Stimulated activated naive CD4-positive, alpha-beta T cell treated with Interleukin-2 at 50 U/mL for 16 hours (primary cell): ENCODE results near the gene LRRC52.

ENCODE experiments used
- DNase-seq: peaks from one replicate; lab custom pipeline; 2025; lab: John Stamatoyannopoulos, UW

LRRC52 gene

DNA sequence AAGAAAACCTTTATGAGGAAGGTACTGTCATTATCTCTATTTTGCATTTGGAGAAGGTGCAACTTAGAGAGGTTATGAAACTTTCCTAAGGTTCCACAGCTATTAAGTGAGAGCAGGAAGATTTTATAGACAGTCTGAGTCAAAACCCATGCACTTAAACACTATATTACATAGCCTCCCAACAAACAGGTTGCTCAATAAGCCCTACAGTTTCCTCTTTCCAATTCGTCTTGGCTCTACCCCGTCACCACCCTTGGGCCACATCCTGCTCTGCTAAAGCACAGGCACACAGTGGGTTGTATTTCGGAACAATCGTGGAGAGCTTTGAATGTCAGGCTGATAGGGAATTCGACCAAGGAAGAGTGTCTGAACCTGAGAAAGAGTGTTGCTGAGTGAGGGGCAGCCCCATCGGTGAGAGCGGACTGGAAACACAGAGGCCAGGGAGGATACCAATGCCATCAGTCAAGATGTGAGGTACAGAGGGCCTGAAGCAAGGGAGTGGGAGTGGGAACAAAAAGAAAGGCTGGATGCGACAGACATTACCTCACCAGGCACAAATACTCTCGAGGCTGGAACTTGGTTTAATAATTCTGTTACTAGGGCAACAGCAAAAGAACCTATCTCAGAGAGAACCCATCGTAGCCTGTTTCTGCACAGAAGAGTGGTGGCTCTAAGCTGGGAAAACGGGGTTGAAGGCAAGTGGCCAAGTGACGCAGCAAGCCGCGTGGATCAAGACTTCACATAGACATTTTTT lies 6.3 kb upstream of the LRRC52 start:
- no peak for DNase-seq

DNA sequence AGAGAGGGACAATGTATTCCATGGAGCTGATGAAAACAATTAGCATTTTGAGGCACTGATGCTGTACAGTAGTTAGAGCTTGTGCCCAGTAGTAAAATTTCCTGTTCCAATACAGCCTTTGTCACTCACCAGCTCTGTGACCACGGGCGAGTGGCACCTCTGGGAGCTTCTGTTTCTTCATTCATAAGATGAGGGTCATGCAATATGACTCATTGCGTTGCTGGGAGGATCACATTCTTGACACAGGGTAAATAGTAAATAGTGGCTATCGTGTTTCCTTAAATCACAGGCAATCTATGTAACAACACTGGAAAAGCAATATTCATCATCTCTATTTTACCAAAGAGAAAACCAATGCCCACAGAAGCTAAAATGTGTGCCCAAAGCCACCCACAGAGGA lies 4.5 kb upstream of the LRRC52 start:
- no peak for DNase-seq

DNA sequence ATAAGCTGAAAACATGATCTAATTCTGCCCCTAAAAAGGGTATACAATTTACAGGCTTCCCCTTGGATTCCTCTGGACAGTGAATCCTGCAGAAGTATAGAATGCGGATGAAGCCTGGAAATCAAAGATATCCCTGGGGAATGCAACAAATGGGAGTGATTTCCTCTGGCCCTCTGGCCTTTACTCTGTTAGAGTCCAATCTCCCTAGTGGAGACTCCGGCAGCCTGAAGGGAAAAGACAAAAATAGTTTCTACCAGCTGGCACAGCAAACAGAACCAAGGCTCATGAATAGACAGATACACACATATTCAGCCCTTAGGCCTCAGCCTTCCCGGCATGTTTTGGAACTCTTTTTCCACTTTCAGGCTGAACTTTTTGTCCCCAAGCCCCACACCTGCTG lies 3.9 kb upstream of the LRRC52 start:
- DNase-seq = no peak

DNA sequence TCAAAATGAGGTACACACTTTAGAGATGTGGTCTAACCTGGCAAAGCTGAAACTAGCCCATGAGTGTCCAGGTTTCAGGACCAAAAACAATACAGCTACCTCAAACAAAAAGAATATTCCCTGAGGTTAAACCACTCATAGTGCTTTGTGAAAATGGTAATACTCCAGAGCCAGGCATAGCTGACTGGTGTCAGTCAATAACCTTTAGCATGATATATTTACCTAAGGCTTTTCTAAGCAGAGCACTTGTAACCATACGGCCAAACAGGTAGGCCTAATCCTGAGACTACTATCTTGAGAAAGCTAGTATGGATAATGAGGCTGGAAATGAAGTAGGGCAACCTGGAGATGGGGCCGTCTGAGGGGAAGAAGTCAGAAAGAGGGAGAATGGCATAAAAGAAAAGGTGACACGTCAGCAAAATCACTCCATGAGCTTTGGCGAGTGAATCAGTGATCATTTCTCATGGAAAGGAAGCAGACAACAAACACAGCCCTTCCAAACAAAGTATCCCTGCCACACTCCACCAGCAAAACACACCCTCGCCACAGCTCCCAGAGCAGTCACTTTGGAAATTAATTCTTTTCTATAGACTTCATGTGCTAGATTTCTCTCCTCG lies 1.7 kb upstream of the LRRC52 start:
- DNase-seq = no peak

DNA sequence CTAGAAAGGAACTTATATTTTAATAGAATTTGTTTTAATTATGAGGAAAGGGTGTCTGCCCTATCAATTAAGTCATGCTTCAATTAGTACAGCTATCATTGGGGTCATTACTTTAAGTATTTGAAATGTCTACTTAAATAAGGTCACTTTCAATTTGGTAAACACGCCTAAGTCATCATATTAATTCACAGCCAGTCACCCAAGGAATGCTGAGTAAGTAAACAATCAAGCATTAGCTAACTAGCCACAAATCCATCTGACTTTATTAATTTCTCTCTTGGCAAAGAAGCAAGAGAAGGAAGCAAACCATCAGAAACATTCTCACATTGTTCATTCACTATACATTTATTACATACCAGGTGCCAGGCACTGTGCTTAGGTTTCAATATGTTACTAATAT lies 1.2 kb upstream of the LRRC52 start:
- no peak for DNase-seq

DNA sequence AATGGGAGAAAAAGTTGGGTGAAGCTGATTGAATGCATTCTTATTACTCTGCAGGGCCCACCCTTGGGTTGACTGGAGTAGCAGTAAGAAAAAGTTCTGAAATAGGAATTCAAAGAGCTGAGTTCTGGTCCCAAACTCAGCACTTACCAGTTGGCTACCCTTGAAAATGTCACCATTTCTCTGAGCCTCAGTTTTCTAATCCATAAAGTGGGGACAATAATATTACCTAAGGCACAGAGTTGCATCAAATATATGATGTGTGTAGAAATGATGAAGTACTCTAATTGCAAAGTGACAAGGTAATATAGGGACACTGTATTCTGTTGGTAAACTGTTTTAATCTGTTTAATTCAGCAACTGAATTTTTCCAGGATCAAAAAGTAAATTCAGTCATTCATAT lies 1.2 kb downstream of the LRRC52 start:
- DNase-seq = no peak

DNA sequence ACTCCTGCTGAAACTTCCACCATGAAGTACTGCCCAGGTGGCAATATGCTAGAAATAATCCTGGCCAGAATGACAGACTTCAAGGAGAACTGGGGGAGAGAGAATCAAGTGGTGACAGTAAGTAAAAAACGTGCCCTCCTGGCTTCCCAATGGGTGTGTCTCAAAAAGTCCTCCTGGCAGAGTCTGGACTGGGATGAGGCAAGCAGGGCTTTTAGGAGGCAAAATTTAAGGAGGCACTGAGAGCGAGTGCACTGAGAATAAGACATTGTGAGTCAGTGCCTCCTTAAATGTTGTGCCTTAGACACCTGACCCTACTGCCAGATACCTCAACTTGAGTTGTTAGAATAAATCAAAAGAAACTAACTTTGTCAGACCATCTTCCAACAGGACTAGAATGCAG lies 2.2 kb downstream of the LRRC52 start:
- DNase-seq = no peak

DNA sequence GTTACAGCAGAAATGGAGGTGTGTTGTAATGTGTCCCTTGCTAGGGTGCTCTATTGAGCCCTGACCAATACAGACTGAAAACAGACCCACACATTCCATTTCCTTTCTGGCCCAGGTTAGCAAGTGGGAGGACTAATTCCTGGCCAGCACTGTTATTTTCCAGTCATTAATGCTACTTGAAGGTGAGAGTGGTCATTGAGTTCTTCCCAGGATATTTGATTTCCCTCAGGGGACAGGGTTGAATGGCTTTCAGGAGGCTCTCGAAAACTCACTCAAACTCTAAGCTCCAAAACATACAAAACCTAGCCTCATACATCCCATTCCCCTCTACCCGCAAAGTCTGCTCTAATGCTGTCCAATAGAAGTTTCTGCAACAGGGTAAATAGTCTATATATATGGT lies 6.2 kb downstream of the LRRC52 start:
- no peak for DNase-seq

DNA sequence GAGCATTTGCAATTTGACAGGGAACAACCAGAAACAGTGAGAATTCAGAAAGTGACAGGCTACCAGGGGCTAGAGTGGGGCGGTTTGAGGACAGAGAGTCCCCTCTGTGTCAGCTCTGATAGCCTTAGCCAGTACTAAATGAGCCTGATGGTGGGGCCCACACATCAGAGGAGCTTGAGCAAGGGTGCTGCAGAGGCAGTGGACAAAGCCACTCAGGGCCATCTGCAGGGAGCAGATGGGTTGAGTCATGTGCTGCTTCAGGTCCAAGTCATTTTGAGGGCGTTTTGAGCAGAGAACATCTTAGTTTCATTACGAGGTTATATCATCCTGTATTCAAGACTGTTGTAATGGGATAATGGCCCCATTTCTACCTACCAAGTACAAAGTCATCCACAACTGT lies 7.7 kb downstream of the LRRC52 start:
- no peak for DNase-seq

DNA sequence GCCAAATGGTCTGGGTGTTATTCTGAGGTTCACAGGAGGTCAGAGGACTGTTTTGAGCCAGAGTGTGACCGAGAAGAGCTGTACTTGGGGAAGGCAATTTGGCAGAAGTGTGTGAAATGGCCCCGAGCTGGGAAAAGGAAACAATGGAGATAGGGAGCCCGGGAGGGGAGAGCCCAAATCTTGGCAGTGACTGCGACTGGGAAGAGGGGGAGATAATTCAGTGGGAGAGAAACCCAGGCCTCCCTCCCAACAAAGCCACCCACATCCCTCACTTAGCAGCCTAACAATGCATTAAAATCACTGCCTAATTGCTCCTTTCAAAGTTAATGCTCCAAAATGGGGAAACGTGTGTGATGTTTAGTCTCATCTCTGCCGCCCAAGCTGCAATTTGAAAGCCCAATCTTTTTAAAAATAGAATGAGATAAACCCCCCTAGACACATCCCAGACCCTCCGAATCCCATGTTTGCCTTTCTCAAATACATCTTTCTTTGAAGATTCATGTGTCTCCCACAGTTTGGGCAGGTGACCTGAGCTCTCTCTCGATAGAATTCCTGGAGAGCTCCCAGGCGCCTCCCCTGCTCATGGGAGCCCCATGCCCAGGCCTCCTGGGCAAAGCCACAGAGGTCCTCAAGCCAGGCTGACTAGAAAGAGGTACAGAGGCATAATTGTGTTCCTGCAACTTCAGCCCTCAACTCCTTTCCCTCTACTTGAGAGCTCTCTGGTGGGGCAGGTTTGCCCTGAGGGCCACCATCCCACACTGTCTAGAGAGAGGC lies 17.3 kb downstream of the LRRC52 start:
- DNase-seq = no peak

DNA sequence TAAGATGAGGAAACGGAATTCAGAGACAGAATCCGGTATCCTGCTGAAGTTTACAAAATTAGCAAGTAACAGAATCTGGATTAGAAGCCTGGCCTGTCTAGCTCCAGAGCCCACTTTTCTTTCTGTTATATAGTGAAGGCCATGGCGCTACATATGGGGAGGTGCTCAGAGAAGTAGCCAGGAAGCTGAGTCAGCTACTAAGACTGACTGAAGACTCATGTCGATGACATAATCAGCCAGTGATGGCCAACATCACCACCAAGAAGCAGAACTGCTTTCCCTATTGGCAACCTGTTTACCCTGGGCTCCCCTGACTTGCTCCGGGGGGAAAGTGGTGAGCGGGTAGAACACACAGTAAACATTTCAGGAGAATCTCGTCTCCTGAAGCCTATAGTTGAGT lies 18.8 kb downstream of the LRRC52 start:
- no peak for DNase-seq

DNA sequence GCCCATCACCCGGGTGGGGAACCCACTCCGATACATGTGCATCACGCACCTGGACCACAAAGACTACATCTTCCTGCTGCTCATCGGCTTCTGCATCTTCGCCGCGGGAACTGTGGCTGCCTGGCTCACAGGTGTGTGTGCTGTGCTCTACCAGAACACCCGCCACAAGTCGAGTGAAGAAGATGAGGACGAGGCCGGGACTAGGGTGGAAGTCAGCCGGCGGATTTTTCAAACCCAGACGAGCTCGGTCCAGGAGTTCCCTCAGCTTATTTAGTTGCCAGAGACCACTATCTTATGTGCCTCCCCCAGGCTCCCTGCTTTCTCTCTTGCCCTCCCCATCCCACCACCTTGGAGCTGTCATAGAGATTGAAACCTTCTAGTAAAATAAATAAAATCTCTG lies 19.8 kb downstream of the LRRC52 start:
- no peak for DNase-seq

DNA sequence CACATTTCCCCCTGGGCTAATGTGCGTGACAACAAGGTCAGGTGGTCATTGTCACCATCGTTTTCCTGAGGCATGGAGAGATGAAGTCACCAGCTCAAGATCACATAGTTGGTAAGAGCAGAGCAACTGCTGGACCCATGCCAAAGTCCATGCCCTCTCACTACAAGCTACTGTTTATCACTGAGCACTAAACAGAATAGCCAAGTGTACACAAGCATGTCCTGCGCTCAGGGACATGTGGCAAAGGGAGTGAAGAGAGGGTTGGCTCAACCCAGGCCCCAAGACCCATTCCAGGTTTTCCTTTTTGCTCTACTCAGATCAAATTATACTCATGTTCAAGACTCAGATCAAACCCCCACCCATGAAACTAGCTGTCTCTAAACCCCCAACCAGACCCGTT lies 20.8 kb downstream of the LRRC52 start:
- DNase-seq = no peak

DNA sequence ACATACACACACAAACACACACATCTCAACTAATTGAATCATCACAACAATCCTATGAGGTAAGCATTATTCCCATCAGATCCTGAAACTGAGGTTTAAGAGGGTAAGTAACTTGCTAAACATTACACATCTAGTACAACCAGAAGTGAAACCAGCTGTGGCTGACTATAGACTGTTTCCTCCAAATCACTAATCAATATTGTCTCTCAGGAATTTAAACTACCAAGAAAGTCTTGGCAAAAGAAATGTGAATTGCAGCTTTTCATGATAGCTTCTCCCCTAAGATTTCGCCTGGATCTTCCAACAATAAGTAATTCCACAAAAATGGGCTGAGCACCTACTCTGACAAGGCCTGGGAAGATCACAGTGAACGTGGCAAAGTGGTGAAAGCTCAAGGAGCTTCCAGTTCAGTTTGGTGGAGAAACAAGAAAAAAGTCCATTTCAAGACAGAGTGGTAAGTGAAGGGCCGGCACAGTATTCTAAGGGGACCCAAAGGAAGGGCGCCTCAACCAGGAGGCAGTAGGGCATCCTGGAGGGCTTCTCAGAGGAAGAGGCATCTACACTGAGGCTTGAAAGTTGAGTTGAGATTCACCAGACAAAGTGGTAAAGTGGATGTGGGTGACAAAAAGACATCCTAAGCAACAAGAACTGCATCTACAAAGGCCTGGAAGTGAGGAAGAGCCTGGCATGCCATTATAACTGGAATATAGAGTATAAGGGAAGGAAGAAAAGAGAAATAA lies 22.1 kb downstream of the LRRC52 start:
- no peak for DNase-seq

DNA sequence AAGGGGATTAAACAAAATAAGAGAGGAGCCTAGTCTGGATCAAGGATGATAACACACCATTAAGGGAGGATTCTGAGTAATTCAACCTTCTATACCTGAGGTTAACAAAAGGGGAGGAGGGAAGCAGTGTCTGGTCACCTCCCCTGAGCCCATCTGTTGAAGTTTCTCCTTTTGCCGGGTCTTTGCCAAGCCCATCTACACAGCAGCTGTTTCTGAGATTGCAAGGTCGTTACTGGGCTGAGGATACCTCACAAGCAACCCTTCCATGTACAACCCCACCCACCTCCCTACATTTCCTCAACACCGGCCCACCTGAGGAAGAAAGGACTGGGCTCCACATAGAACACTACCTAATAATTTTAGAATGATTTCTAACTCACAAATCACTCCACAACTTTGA lies 26.3 kb downstream of the LRRC52 start:
- DNase-seq = no peak

DNA sequence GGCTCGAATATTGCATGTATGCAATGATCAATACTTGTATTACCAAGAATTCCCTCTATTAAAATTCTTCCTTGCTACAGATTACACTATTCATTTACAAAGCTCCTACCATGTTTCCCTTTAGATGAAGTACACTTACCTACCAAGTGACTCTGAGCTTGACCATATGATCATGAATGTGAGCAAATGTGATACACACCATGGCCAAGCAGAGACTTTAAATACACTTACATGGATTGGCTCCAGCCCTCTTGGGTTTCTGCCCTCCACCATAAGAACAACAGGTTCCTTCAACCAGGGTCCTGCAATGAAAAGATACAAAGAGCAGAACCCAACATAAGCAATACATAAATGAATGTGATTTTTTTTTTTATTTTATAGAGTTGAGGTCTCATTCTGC lies 30.0 kb downstream of the LRRC52 start:
- DNase-seq = no peak

DNA sequence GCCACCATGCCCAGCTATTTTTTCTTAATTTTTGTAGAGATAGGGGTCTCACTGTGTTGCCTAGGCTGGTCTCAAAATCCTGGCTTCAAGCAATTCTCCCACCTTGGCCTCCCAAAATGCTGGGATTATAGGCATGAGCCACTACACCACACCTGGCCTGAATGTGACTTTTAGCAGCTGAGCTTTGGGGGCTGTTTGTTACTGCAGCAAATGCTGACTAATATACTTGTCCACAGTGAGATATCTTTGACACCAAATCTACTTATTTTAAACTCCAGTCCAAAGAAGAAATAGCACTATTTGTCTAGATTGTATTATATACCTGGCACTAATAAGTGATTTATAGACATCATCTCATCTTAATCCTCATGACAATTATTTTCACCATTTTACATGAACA lies 30.5 kb downstream of the LRRC52 start:
- DNase-seq = no peak

DNA sequence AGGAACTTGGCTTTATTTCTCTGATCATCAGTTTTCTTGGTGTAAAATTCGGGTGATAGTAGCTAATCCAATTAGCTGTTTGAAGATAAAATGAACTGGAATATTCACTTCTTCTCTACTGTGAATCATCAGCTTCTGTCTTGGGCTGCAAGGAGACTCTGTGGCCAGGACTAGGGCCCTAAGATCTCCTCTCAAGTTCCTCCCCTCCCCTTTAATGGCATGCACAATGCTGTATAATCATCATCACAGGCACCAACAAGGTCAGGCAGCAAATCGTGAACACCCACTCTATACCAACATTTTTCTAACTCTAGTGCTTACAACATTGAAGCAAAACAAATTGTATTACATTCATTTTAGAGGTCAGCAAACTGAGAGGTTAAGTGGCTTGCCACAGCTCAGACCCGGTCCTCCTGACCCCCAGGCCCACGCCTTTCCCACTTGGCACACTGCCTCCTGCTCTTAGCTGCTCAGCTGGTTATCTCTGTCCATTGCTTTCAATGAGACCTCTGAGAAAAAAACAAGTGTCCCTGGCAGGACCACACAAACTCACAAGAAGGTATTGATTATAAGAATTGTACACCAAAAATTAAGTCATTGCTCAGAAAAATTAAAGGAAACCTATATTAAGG lies 31.8 kb downstream of the LRRC52 start:
- DNase-seq = no peak

DNA sequence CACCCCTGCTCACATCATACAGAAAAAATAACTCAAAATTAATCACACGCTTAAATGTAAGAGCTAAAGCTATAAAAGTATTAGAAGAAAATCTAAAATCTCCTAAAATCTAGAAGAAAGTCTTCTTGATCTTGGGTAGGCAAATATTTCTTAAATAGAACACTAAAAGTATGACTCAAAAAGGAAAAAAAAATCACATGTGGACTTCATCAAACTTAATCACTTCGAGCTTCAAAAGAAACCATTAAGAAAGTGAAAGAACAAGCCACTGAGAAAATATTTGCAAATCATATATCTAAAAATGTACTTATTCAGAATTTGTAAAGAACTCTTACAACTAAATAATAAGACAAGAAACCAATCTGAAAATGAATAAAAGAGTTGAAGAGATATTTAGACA lies 32.7 kb downstream of the LRRC52 start:
- no peak for DNase-seq

DNA sequence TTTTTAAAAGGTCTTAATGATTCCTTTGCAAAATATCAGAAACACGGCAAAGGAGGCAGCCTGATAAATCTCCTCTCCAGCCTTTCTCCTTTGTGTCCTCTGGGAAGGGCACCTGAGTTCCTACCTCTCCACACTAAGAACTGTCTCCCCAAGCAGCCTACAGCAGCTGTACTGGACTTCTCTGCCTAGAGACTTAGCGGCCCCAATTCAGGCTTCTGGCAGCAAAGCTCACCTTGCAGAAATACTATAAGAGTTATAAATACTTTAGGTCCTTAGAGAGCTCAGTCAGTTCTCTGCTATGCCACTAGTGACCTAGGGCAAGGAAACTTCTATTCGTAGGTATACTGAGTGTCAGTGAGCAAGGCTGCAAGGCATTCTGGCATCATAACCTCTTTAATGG lies 33.9 kb downstream of the LRRC52 start:
- no peak for DNase-seq

DNA sequence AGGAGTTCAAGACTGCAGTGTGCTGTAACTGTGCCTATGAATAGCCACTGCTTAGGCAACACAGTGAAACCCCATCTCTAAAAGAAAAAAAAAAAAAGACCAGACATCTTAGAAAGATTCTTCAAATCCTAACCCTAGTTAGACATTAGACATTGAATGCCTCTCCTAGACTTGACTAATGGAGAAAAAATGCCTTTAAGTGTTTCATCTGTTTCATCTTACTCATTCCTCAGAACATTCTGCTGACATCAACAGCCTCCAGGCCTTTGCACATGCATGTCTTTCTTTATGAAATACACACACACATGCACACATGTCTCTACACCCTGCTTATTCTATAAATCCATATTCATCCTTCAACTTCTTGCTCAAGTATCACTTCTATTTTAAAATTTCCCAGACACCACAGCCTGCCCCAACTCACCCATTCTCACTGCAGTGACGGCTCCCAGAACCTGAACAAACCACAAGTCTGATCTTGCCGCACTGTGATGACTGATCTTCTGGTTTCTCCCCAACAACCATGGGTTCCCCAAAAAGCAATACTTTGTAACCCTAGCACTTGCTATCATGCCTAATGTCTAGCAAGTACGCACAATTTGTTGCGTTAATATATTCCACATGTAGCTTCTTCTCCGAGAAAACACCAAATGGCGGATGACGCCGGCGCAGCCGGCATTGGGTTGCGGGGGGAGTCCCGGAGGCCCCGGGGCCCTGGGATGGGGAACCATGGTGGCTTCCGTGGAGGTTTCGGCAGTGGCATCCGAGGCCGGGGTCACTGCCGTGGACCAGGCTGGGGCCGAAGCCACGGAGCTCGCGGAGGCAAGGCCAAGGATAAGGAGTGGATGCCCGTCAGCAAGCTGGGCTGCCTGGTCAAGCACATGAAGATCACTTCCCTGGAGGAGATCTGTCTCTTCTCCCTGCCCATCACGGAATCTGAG lies 37.4 kb downstream of the LRRC52 start:
- no peak for DNase-seq
